A673 (cell line): ENCODE results near the gene FGF12.

Experiments used
- EZH2 ChIP-seq: fragments of 200-600 bp; sonication (generic); IDR thresholded peaks from 2 replicates; pipeline ENCODE4 v1.6.1; 2017; ENCODE audit warnings: borderline replicate concordance, low read depth, mild to moderate bottlenecking, mixed read lengths, antibody characterized with exemption, low read length; ENCODE audit not compliant: poor library complexity, severe bottlenecking
- TF ChIP-seq, protein P1 (sequence below): fragments of 300-800, 200-600 bp; sonication (generic); conservative IDR thresholded peaks from 2 replicates; pipeline ENCODE4 v1.5.1; 2017; ENCODE audit warnings: low read depth, mild to moderate bottlenecking, antibody characterized with exemption, low read length, moderate library complexity, mixed read lengths

DNA sequence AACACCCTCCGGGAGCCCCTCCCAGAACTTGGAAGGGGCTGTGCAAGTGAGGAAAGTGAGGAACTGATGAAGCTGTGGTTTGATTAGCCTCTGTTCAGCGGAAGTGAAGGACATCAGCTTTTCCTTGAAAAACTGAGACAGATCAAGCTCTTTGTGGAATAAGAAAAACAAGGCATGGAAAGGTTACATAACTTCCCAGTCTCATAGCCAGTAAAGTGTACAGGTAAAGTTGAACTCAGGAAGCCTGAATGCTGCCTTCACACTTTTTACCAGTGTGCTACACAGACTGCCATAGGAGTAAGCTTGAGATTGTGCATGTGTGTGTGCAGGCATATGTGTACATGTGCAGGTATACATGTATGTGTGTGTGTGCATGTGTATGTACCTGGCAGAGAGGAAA lies 293.2 kb downstream of the FGF12 start:
- TF ChIP-seq, protein P1, sequence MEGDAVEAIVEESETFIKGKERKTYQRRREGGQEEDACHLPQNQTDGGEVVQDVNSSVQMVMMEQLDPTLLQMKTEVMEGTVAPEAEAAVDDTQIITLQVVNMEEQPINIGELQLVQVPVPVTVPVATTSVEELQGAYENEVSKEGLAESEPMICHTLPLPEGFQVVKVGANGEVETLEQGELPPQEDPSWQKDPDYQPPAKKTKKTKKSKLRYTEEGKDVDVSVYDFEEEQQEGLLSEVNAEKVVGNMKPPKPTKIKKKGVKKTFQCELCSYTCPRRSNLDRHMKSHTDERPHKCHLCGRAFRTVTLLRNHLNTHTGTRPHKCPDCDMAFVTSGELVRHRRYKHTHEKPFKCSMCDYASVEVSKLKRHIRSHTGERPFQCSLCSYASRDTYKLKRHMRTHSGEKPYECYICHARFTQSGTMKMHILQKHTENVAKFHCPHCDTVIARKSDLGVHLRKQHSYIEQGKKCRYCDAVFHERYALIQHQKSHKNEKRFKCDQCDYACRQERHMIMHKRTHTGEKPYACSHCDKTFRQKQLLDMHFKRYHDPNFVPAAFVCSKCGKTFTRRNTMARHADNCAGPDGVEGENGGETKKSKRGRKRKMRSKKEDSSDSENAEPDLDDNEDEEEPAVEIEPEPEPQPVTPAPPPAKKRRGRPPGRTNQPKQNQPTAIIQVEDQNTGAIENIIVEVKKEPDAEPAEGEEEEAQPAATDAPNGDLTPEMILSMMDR, result no peak
- no peak for TF ChIP-seq EZH2
